D721Med (cell line): ENCODE measurements around the gene HS1BP3.

Experiments used
- DNase-seq: peaks from one replicate; pipeline ENCODE4 v3.0.0; 2011; ENCODE audit warnings: low spot score; ENCODE audit not compliant: insufficient read length
- FAIRE-seq: peaks from 2 replicates; lab custom pipeline; 2011; peaks lifted over from hg19 to GRCh38; lab: Jason Lieb, UNC
- TF ChIP-seq, protein P1 (sequence below): IDR thresholded peaks from 2 replicates; pipeline ENCODE4 v1.5.1; 2012; ENCODE audit warnings: mild to moderate bottlenecking, control low read depth; ENCODE audit not compliant: insufficient read depth; ENCODE audit errors: missing control alignments

The HS1BP3 gene

DNA sequence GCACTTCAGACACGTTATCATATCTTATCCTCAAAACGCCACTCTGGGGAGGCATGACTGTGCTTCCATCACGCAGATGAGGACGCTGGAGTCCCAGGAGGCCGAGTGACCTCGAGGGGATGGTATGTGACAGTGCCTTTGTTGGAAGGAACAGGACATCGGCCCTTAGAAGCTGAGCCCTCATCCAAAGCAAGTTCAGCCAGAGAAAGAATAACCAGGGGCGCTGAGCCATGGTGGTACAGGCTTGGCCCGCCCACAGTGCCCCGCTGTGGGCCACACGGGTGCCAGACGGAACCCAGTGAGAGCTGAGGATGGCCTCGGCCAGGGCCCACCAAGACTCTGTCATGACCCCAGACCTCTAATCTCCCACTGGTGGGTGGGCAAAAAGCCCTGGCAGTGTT lies 31.3 kb downstream of the HS1BP3 start:
- TF ChIP-seq, protein P1, sequence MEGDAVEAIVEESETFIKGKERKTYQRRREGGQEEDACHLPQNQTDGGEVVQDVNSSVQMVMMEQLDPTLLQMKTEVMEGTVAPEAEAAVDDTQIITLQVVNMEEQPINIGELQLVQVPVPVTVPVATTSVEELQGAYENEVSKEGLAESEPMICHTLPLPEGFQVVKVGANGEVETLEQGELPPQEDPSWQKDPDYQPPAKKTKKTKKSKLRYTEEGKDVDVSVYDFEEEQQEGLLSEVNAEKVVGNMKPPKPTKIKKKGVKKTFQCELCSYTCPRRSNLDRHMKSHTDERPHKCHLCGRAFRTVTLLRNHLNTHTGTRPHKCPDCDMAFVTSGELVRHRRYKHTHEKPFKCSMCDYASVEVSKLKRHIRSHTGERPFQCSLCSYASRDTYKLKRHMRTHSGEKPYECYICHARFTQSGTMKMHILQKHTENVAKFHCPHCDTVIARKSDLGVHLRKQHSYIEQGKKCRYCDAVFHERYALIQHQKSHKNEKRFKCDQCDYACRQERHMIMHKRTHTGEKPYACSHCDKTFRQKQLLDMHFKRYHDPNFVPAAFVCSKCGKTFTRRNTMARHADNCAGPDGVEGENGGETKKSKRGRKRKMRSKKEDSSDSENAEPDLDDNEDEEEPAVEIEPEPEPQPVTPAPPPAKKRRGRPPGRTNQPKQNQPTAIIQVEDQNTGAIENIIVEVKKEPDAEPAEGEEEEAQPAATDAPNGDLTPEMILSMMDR, result no peak
- no peak for DNase-seq
- no peak for FAIRE-seq

DNA sequence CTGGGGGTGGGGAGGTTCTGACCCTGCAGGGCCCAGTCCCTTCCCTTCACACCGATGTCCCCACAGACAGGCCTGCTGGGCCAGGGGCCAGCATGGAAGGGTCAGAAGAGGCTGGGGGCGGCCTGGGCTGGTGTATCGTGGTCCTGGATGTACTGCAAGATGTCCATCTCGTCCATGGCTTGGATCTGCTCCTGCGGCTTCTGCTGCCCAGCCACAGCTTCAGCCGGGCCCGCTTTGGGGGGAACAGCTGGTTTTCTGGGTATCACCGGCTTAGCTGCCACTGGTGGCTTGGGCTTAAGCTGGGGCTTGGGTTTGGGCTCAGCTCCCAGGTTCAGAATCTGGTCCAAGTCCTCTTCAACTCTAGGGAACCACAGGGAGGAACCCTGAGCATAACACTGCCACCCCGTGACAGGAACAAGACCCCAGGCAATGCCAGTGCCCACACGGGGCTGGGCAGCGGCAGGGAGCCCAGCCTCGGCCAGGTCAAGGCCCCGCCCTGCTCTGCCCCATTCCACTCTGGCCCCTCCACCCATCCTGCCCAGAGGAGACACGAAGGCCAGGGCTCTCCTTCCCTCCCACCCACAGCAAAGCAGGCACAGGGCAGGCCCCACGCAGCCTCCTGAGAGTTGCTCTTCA lies 31.9 kb downstream of the HS1BP3 start:
- DNase-seq (no peak), FAIRE-seq (no peak)
- TF ChIP-seq, protein P1, result no peak

DNA sequence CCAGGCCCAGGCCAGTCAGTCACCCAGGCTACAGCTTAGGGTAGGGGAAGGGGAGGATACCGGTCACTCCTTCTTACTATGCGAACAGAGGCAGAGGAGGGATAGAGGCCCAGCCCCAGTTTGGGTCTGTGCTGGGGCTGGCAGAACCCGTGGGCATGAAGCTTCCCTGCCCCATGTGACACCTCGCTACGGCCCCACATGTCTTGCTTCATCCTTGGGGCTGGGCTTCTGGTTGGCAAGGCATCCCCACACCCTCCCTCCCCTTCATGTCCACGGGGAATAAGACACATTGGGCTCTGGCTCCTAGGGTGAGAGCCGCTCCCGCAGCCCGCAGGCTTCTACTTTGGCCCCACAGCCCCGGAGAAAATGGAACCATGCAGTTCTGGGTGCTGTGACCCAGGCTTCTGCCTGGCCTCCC lies 32.4 kb downstream of the HS1BP3 start:
- DNase-seq, result no peak
- no peak for FAIRE-seq
- TF ChIP-seq, protein P1, result no peak

DNA sequence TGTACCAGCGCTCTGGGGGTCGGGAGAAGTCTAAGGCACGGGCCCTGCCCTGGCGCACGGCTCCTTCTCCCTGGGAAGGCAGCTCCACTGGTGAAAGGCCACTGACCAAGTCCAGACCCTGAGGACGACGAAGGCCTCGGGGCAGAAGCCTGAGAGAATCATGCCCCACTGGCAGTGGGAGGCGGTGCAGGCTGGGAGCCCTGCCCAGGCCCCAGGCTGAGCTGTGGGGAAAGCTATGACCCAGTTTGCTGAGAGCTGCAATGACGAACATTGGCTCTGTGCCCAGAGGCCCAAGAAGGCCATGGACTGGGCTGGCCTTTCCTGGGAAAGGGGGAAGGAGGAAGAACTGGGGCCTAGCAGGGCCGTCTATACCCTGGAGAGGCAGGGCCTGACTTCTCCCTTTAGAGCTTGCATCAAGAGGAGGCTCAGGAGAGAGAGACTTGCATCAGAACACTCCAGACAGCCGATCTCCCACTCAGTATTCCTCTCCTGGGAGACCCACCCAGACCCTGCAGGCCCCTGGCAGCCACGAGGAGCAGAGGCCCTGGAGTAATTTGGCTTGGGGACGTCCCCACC lies 32.9 kb downstream of the HS1BP3 start:
- FAIRE-seq (no peak), DNase-seq (no peak)
- TF ChIP-seq, protein P1, result no peak

DNA sequence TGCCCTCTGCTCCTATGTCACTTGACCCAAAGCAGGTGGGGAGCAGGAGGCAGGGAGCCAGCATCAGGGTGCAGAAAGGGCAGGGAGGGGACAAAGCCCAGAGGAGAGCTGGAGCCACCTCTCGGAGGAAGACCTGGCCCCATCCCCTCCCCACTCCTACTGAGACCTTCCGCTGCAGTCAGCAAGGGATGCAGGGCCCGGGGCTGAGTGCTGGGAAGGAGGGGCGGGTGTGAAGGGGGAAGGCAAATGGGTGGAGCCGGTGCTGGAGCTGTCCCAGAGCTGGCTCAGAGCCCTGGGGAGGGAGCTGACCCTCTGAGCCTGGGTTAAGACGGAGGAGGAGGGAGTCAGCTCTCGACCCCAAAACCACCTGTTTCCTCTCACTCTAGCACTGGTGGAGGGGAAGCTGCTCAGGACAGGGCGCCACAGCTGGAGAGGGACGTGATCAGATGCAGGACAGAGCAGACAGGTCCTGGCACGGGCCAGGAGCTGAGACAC lies 33.8 kb downstream of the HS1BP3 start:
- FAIRE-seq (no peak), DNase-seq (no peak)
- TF ChIP-seq, protein P1, result no peak

DNA sequence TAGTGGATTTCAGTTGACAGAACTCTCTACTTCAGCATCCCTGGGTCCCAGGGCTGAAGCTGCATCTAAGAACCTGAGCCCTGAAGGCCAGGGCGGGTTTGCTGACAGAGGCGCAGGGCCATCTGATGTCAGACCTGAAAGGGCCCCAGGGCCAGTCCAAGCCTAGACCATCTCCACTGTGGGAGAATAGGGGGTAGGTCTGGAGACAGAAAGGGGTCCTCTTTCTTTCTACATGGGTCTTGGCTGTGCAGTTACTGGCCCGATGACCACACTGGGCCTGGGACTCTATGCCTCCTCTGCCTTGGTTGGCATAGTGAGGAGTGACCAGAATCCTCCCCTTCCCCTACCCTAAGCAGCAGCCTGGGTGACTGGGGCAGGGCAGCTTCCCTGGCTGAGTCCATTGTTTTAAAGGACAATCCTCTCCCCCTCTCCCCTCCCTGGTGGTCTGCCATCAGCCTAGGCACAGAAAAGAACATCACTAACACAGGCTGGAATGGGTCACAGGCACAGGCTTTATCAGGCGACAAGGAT lies 34.5 kb downstream of the HS1BP3 start:
- no peak for FAIRE-seq
- no peak for DNase-seq
- TF ChIP-seq, protein P1, result no peak
